Measurements from ENCODE around the gene ENG. TPM values are rescaled to one million over a fixed set of nuclear protein-coding genes. Genes with fewer than 3 reads are reported as not detected.

ENG gene
- total RNA-seq, 1 experiment from 2014 or later: not detected

GRCh38 chr9:127855522-127855921 lies 1.1 kb upstream of the ENG start:
- Histone ChIP-seq H3K79me2 (ENCODE audit: low read length) (no peaks in the 10 kb centered on the region), H3K9me3 (ENCODE audit: low read length) (no peaks in the 10 kb centered on the region), H2AFZ (ENCODE audit: low read length) (no peak overlapping the region), H3K9ac (ENCODE audit: low read length) (no peak overlapping the region), H3K36me3 (ENCODE audit: insufficient read depth, low read length) (no peaks in the 10 kb centered on the region), H3K4me2 (ENCODE audit: low read depth, low read length, poor library complexity, severe bottlenecking) (no peak overlapping the region), H3K27me3 (ENCODE audit: low read length) (no peaks in the 10 kb centered on the region), H3K9me2 (replicated peaks; ENCODE audit: insufficient read depth, low read length) (no peaks in the 10 kb centered on the region), H3K4me3 (ENCODE audit: low read length) (no peak overlapping the region), H3K4me1 (ENCODE audit: low read length) (no peaks in the 10 kb centered on the region), H4K20me1 (ENCODE audit: insufficient read depth, low read depth, low read length) (no peaks in the 10 kb centered on the region), H3K27ac (ENCODE audit: low read length) (no peak overlapping the region)
- no peak for DNase-seq

- peaks cover under 1% of the 10 kb centered on the region; the same call in 1 of the 2 replicates for H3K9me3 ChIP-seq (ENCODE audit: low read length)
- H3K4me3 ChIP-seq (ENCODE audit: low read length): no peak overlapping the region
- H3K79me2 ChIP-seq (ENCODE audit: low read length): no peaks in the 10 kb centered on the region
- H3K27ac ChIP-seq (ENCODE audit: low read length): no peak overlapping the region
- no peaks in the 10 kb centered on the region for H3K9me2 ChIP-seq (replicated peaks; ENCODE audit: insufficient read depth, low read length)
- no peak overlapping the region for H2AFZ ChIP-seq (ENCODE audit: low read length)
- H3K27me3 ChIP-seq (ENCODE audit: low read length): no peaks in the 10 kb centered on the region
- no peak overlapping the region for H3K4me2 ChIP-seq (ENCODE audit: low read depth, low read length, poor library complexity, severe bottlenecking)
- H3K9ac ChIP-seq (ENCODE audit: low read length): no peak overlapping the region
- no peaks in the 10 kb centered on the region for H3K36me3 ChIP-seq (ENCODE audit: insufficient read depth, low read length)
- no peaks in the 10 kb centered on the region for H3K4me1 ChIP-seq (ENCODE audit: low read length)
- DNase-seq: no peak
- H4K20me1 ChIP-seq (ENCODE audit: insufficient read depth, low read depth, low read length): no peaks in the 10 kb centered on the region
Observed at GRCh38 chr9:127854960-127855359, 502 bp upstream of the ENG start.

GRCh38 chr9:127853312-127854183 lies 910 bp downstream of the ENG start:
- Histone ChIP-seq H3K36me3 (ENCODE audit: insufficient read depth, low read length) (peaks cover 3% of the 10 kb centered on the region; the same call in 1 of the 2 replicates), H3K9me3 (ENCODE audit: low read length) (peaks cover 9% of the 10 kb centered on the region), H3K9ac (ENCODE audit: low read length) (no peak overlapping the region), H4K20me1 (ENCODE audit: insufficient read depth, low read depth, low read length) (no peaks in the 10 kb centered on the region), H2AFZ (ENCODE audit: low read length) (no peak overlapping the region), H3K4me2 (ENCODE audit: low read depth, low read length, poor library complexity, severe bottlenecking) (no peak overlapping the region), H3K27me3 (ENCODE audit: low read length) (no peaks in the 10 kb centered on the region; the same call in 1 of the 2 replicates), H3K79me2 (ENCODE audit: low read length) (no peaks in the 10 kb centered on the region), H3K4me1 (ENCODE audit: low read length) (no peaks in the 10 kb centered on the region), H3K9me2 (replicated peaks; ENCODE audit: insufficient read depth, low read length) (no peaks in the 10 kb centered on the region), H3K4me3 (ENCODE audit: low read length) (no peak overlapping the region), H3K27ac (ENCODE audit: low read length) (no peak overlapping the region)
- no peak for DNase-seq

GRCh38 chr9:127852829-127853228 lies 1.6 kb downstream of the ENG start:
- no peak overlapping the region for H3K4me2 ChIP-seq (ENCODE audit: low read depth, low read length, poor library complexity, severe bottlenecking)
- no peaks in the 10 kb centered on the region for H4K20me1 ChIP-seq (ENCODE audit: insufficient read depth, low read depth, low read length)
- H3K9me2 ChIP-seq (replicated peaks; ENCODE audit: insufficient read depth, low read length): no peaks in the 10 kb centered on the region
- peaks cover 9% of the 10 kb centered on the region for H3K9me3 ChIP-seq (ENCODE audit: low read length)
- no peak overlapping the region for H2AFZ ChIP-seq (ENCODE audit: low read length)
- H3K4me3 ChIP-seq (ENCODE audit: low read length): no peak overlapping the region
- no peak for DNase-seq
- no peaks in the 10 kb centered on the region for H3K4me1 ChIP-seq (ENCODE audit: low read length)
- H3K36me3 ChIP-seq (ENCODE audit: insufficient read depth, low read length): peaks cover 3% of the 10 kb centered on the region; the same call in 1 of the 2 replicates
- H3K79me2 ChIP-seq (ENCODE audit: low read length): no peaks in the 10 kb centered on the region
- H3K27me3 ChIP-seq (ENCODE audit: low read length): no peaks in the 10 kb centered on the region; the same call in 1 of the 2 replicates
- no peak overlapping the region for H3K27ac ChIP-seq (ENCODE audit: low read length)
- no peak overlapping the region for H3K9ac ChIP-seq (ENCODE audit: low read length)

- no peak overlapping the region for H3K27ac ChIP-seq (ENCODE audit: low read length)
- peaks cover 9% of the 10 kb centered on the region for H3K9me3 ChIP-seq (ENCODE audit: low read length)
- H3K27me3 ChIP-seq (ENCODE audit: low read length): no peaks in the 10 kb centered on the region; the same call in 1 of the 2 replicates
- no peaks in the 10 kb centered on the region for H4K20me1 ChIP-seq (ENCODE audit: insufficient read depth, low read depth, low read length)
- H3K79me2 ChIP-seq (ENCODE audit: low read length): no peaks in the 10 kb centered on the region
- H3K36me3 ChIP-seq (ENCODE audit: insufficient read depth, low read length): peaks cover 3% of the 10 kb centered on the region; the same call in 1 of the 2 replicates
- H3K4me3 ChIP-seq (ENCODE audit: low read length): no peak overlapping the region
- no peak overlapping the region for H3K4me2 ChIP-seq (ENCODE audit: low read depth, low read length, poor library complexity, severe bottlenecking)
- DNase-seq: no peak
- no peak overlapping the region for H2AFZ ChIP-seq (ENCODE audit: low read length)
- no peaks in the 10 kb centered on the region for H3K4me1 ChIP-seq (ENCODE audit: low read length)
- no peaks in the 10 kb centered on the region for H3K9me2 ChIP-seq (replicated peaks; ENCODE audit: insufficient read depth, low read length)
- H3K9ac ChIP-seq (ENCODE audit: low read length): no peak overlapping the region
Observed at GRCh38 chr9:127850286-127850830, 4.1 kb downstream of the ENG start.

GRCh38 chr9:127848756-127849504 lies 5.5 kb downstream of the ENG start:
- Histone ChIP-seq H3K27me3 (ENCODE audit: low read length) (no peaks in the 10 kb centered on the region; the same call in 1 of the 2 replicates), H3K9me2 (replicated peaks; ENCODE audit: insufficient read depth, low read length) (no peaks in the 10 kb centered on the region), H3K4me2 (ENCODE audit: low read depth, low read length, poor library complexity, severe bottlenecking) (no peak overlapping the region)

GRCh38 chr9:127847833-127848755 lies 6.4 kb downstream of the ENG start:
- Histone ChIP-seq H3K27ac (ENCODE audit: low read length) (no peak overlapping the region), H3K9me2 (replicated peaks; ENCODE audit: insufficient read depth, low read length) (no peaks in the 10 kb centered on the region), H4K20me1 (ENCODE audit: insufficient read depth, low read depth, low read length) (no peaks in the 10 kb centered on the region), H3K9me3 (ENCODE audit: low read length) (peaks cover 9% of the 10 kb centered on the region), H3K79me2 (ENCODE audit: low read length) (no peaks in the 10 kb centered on the region), H3K4me1 (ENCODE audit: low read length) (no peaks in the 10 kb centered on the region), H3K36me3 (ENCODE audit: insufficient read depth, low read length) (peaks cover 3% of the 10 kb centered on the region; the same call in 1 of the 2 replicates), H3K27me3 (ENCODE audit: low read length) (no peaks in the 10 kb centered on the region; the same call in 1 of the 2 replicates), H3K4me3 (ENCODE audit: low read length) (no peak overlapping the region), H3K9ac (ENCODE audit: low read length) (no peak overlapping the region), H3K4me2 (ENCODE audit: low read depth, low read length, poor library complexity, severe bottlenecking) (no peak overlapping the region), H2AFZ (ENCODE audit: low read length) (no peak overlapping the region)
- DNase-seq: no peak

More at GRCh38 chr9:127848756-127849504, 5.5 kb downstream of the ENG start:
- Histone ChIP-seq H3K27ac (ENCODE audit: low read length) (no peak overlapping the region), H3K4me1 (ENCODE audit: low read length) (no peaks in the 10 kb centered on the region), H3K4me3 (ENCODE audit: low read length) (no peak overlapping the region), H3K9me3 (ENCODE audit: low read length) (peaks cover 9% of the 10 kb centered on the region), H4K20me1 (ENCODE audit: insufficient read depth, low read depth, low read length) (no peaks in the 10 kb centered on the region), H3K79me2 (ENCODE audit: low read length) (no peaks in the 10 kb centered on the region), H3K36me3 (ENCODE audit: insufficient read depth, low read length) (peaks cover 3% of the 10 kb centered on the region; the same call in 1 of the 2 replicates), H2AFZ (ENCODE audit: low read length) (no peak overlapping the region), H3K9ac (ENCODE audit: low read length) (no peak overlapping the region)
- no peak for DNase-seq
